22Rv1 (cell line): ENCODE data around the gene RFTN2.

Experiments
- ZFX ChIP-seq: fragments of 450-650 bp; IDR thresholded peaks from 2 replicates; pipeline ENCODE4 v1.6.1; 2017; ENCODE audit warnings: antibody characterized with exemption, borderline replicate concordance
- TF ChIP-seq, protein P1 (sequence below): fragments of 450-650 bp; IDR thresholded peaks from 2 replicates; pipeline ENCODE4 v1.5.1; 2017; ENCODE audit warnings: mild to moderate bottlenecking

DNA sequence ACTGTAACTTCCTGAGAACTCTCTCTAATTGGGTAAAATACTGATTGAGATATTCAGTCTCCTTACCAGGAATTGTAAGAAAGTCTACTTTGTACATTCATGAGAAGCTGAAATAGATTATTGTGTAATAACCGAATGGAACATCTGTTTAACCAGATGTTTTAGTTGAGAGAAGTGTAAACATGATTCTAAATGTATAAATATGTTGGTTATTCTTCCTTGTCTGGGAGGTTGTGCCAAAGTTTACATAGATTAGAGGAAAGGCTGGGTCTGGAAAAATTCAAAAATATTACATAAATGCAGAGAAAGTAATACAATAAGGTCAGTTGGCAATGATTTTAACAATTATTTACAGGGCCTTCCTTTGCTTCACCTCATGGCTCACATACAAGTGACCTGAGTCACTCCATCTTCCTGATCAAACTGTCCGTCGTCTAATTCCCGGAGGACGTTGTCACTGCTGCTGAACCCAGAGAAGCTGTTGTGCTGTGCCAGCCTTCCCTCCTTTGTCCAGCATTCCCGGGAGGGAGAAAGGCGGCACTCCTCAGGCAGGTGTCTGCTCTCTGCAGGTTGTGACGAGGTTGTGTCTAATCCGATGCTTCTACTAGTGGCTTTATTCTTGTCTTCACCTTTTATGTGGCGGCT is 103.6 kb downstream of the RFTN2 start:
- TF ChIP-seq, protein P1, sequence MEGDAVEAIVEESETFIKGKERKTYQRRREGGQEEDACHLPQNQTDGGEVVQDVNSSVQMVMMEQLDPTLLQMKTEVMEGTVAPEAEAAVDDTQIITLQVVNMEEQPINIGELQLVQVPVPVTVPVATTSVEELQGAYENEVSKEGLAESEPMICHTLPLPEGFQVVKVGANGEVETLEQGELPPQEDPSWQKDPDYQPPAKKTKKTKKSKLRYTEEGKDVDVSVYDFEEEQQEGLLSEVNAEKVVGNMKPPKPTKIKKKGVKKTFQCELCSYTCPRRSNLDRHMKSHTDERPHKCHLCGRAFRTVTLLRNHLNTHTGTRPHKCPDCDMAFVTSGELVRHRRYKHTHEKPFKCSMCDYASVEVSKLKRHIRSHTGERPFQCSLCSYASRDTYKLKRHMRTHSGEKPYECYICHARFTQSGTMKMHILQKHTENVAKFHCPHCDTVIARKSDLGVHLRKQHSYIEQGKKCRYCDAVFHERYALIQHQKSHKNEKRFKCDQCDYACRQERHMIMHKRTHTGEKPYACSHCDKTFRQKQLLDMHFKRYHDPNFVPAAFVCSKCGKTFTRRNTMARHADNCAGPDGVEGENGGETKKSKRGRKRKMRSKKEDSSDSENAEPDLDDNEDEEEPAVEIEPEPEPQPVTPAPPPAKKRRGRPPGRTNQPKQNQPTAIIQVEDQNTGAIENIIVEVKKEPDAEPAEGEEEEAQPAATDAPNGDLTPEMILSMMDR = no peak
- no peak for TF ChIP-seq ZFX
